A549 treated with CpdA at 1 μM for 4 hours (cell line): ENCODE results near the gene WNT3. TPM values are rescaled to one million over a fixed set of nuclear protein-coding genes. Genes with fewer than 3 reads are reported as not detected.

Experiments
- total RNA-seq: library from RNA; stranded (reverse); fragments of 200-300 nt; extraction: Qiagen RNA extraction; gene quantifications from 5 replicates; pipeline ENCODE4 v1.2.3, GENCODE V29; 2022; ENCODE audit warnings: low read depth

Gene WNT3
- 4.4 to 6.4 TPM (median 5.6 TPM) in 5 replicates for total RNA-seq

DNA sequence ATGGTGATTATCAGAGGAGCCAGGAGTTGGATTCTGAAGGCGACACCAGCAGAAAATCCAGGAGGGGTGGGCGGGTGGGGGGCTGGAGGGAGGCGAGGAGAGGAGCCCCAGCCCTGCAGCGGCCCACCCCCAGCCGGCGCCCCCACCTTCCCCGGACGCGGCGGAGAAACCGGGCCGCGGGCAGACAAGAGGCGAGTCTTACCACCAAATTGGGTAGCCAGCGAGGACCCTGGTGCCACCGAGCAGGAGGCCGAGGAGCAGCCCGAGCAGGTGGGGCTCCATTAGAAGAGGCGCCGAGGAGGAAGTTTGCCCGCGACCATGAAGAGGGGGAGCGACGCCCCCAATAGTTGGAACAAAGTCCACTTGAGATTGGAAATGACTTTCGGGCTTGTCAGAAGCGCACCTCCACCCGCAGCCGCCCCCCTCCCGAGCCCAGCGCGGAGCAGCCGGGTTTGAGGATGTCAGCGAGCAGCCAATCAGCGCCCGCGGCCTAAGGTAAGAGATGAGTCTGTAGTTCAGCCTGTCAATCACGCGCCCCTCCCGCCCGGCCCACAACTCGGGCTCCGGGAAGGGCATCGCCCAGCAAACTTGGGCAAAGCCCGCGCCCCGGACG, at the start of gene WNT3:
WNT3 (minus strand) TSS at position 377 of the 613 bp plus-strand sequence; CDS start at position 282, 95 bp downstream.

GRCh38 chr17:46851029-46851741, 32.7 kb upstream of the WNT3 start, which contains the start of gene WNT9B:
Gene WNT9B (plus strand): TSS chr17:46851583. CDS start chr17:46851639, 56 bp downstream.

Other genes starting within 250 kb of the WNT3 start
- 2.9 to 5.6 TPM (median 4.3 TPM) in 5 replicates for gene ARL17A, start 239.0 kb downstream of the WNT3 start, total RNA-seq
- 20.6 to 24.2 TPM (median 23.5 TPM) in 5 replicates for gene NSF, start 228.0 kb downstream of the WNT3 start, total RNA-seq
- gene WNT9B, start 32.9 kb upstream of the WNT3 start, total RNA-seq: not detected in 5 replicates
- gene GOSR2, start 104.5 kb upstream of the WNT3 start, total RNA-seq: 33.8 to 42.6 TPM (median 40.5 TPM) in 5 replicates
- 0.29 to 0.84 TPM (median 0.72 TPM) in 4 of 5 replicates, not detected in the other for gene RPRML, start 160.6 kb upstream of the WNT3 start, total RNA-seq